PC-3 (cell line): ENCODE results near the gene RPS4Y1.
"Not testable (repeated sequence)": the region's sequence is repeated elsewhere in the genome, so short reads cannot be mapped to it uniquely, and the experiment has no call there.

Source experiments
- CTCF ChIP-seq: fragments of 300-600 bp; sonication (generic); conservative IDR thresholded peaks from 2 replicates; pipeline ENCODE4 v1.5.1; 2017; ENCODE audit warnings: antibody characterized with exemption, low read depth, mild to moderate bottlenecking, low read length
- EZH2phosphoT487 ChIP-seq: fragments of 300-600 bp; sonication (generic); IDR thresholded peaks from 2 replicates; pipeline ENCODE4 v1.6.1; 2018; ENCODE audit warnings: mild to moderate bottlenecking, antibody characterized with exemption, low read length, borderline replicate concordance

- TF ChIP-seq EZH2phosphoT487, CTCF: not testable (repeated sequence)
Observed at GRCh38 chrY:2872234-2872633, 30.8 kb downstream of the RPS4Y1 start.
